HG02884 (cell line): ENCODE measurements around the gene LASP1.

Experiments
- ATAC-seq: cut with Tn5 transposase; IDR thresholded peaks from one replicate; pipeline ENCODE4 v1.9.1; 2021; ENCODE audit warnings: mild to moderate bottlenecking, moderate library complexity; ENCODE audit not compliant: unreplicated experiment

LASP1 gene

GRCh38 chr17:38885728-38886642 lies 16.1 kb downstream of the LASP1 start:
- ATAC-seq = no peak

- no peak for ATAC-seq
These were observed 16.8 kb downstream of the LASP1 start for GRCh38 chr17:38886643-38887010.

DNA sequence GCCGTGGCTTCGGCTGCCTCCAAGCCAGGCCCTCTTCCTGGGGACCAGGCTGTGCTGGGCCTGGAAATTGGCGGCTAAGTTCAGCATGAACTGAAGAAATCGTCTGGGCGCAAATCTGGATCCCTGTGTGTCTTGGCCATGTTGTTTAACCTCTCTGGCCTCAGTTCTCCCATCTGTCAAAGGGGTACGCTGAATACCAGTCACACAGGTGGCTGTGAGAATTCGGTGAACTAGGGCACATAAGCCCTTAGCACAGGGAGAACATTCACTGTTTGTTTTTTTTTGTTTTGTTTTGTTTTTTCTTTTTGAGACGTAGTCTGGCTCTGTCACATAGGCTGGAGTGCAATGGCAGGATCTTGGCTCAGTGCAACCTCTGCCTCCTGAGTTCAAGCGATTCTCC lies 19.0 kb downstream of the LASP1 start:
- no peak for ATAC-seq

DNA sequence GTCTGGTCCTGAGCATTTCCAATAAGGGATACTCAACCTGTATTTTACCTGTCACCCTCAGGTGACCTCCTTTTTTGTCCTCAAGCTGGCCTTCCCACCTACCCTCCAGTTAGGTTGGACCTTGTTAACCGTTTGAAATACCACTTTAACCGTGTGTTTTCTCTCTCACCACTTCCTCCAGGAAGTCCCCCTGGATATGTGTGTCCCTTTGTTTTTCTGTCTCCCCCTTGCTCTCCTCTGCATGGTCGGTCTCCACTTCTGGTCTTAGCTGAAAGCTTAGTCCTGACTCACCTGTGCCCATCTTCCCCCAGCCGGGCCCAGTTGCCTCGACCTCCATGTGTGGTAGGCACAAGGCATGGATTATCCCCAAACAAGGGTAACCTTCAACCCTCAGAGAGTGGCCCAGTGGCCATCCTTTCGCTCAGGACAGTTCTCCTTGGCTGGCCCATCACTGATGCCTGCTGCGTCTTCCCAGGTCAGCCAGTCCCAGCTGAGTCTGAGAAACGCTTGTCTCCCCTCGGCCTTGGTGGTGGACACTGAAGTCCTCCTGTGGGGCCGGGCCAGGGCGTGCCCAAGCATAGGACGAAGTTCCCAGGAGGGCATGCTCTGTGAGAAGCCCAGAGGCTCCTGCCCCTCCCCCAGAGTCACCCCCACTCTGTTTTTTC lies 20.0 kb downstream of the LASP1 start:
- ATAC-seq = no peak

DNA sequence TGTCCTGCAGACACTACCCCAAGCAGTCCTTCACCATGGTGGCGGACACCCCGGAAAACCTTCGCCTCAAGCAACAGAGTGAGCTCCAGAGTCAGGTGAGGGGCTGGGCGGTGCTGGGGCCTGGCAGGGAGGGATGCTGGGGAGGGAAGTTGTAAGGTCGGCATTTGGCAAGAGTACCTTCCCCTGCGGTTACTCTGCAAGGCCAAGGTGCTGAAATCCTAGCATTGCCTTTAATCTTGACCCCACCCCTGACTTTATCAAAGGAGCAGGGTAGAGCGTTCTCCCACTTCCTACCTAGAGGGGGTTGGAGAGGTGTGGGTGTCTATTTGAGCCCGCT lies 20.5 kb downstream of the LASP1 start:
- ATAC-seq = no peak

GRCh38 chr17:38891441-38891840 lies 21.6 kb downstream of the LASP1 start:
- no peak for ATAC-seq

- ATAC-seq = no peak
These were observed 22.2 kb downstream of the LASP1 start for GRCh38 chr17:38892083-38892482.

DNA sequence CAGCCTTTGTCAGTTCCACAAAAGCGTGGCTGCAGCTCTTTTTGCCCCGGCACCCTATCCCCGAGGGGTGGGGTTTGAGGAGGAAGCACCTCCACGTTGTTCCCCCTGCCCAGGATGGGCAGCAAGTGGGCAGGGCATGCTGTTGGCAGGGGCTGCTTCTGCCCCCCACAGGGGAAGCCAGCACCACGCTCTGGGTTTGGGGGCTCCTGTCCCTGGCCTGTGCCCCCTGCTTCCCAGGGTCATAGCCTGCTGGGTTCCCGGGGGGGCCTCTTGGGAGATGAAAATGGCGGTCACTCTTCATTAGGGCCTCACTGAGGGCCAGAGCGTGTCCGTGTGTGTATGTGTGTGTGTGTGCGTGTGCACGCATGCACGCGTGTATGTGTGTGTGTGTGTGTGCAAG lies 22.8 kb downstream of the LASP1 start:
- no peak for ATAC-seq

DNA sequence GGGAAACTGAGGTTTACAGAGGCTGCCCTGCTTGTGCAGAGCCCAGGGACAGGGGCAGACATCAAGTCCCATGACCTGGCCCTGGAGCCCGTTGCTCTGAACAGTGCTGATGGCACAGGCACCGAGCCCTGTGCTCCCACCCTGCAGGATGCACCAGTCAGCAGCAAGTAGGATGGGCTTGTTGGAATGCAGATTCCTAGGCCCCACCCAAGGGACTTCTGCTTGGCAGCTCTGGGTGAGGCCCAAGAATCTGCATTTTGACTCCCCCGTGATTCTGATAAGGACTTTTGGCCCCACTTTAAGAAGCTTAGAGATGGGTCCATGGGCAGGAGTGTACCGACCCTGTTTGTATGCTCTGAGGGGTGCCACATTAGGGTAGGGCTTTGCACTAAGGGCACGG lies 23.3 kb downstream of the LASP1 start:
- no peak for ATAC-seq

DNA sequence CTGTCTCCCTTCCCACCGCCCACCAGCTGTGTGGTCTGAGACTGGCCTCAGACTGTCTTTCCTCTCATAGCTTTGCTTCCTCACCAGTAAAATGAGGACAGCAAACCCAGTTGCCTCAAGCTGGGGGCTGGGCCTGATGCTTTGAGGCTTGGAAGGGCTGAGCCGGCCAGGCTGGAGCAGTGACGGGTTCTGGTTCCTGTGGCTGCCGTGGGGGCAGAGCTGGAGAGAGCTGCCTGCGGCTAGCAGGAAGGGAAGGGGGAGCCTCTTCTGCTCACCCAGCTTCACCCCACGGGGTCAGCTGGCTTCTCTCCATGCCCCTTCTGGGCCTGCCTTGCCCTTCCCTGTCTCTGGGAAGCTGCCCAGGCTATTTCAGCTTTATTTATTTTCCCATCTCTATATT lies 23.7 kb downstream of the LASP1 start:
- no peak for ATAC-seq

DNA sequence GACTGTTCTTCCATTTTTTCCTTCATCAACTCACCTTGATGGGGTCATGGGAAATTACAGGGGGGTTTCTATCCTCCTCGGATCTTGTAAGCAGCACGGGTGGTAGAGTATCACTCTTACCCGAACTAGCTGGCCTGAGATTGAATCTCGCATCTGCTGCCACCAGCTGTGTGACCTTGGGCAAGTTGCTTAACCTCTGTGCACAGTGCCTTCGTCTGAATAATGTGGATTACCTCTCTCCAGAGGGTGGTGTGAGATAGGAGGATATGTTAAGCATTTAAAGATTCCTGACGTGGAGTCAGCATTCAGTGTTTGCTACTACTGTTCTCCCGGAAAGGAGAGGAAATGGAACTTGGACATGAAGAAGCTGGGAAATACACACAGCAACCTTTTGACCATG lies 24.4 kb downstream of the LASP1 start:
- ATAC-seq = no peak

GRCh38 chr17:38896346-38896954 lies 26.6 kb downstream of the LASP1 start:
- no peak for ATAC-seq

GRCh38 chr17:38897176-38897575 lies 27.3 kb downstream of the LASP1 start:
- ATAC-seq = no peak

DNA sequence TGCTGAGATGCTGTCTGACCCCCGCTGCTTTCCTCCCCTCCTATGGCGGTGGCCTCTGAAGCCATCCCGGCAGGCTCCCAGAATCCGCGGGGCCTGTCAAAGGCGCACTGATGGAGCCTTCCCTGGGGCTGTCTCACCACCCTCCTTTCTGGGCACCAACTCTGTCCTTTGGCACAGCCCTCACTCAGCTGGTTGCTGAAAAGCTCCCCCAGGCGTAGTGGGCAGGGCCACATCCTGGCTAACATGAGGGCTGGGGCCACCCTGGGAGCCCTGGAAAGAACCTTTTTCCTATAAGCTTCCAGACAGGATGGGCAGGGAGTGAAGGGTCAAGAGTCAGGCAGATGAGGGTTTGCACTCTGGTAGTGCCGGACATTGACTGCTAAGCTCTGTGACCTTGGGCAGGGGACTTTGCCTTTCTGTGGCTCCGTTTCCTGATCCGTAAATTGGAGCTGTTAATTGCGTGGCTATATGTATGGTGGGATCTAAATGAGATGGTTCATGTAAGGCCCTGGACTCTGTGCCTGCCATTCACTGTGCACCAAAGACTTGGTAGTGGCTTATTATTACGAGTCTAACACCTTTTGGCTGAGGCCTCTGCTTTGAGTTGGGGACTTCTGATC lies 27.9 kb downstream of the LASP1 start:
- ATAC-seq = no peak

GRCh38 chr17:38898291-38898679 lies 28.4 kb downstream of the LASP1 start:
- ATAC-seq = no peak

DNA sequence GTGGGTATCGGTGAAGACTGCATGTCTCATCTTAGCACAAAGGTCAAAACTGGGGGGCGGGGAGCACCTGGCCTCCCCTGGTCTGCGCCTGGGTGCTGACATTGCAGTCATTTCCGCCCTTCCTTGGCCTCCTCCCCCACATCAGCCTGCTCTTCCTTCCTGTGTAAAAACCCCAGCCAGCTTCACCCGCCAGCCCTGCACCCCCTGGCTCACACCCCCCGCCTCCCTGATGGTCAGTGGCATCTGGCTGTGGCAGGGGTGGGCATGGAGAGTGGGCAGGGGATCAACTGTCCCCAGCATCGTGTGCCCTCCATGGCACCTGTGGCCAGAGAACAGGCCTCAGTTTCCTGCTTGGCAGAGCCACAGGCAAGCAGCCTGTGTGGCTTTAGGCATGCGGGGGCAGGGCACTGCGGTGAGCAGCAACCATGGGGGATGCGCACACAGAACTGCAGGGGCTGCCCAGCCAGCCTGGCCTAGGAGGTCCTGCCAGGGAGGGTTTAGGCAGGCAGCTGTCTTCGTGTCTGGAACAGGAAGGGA lies 29.0 kb downstream of the LASP1 start:
- peak; percentile 69 for ATAC-seq

DNA sequence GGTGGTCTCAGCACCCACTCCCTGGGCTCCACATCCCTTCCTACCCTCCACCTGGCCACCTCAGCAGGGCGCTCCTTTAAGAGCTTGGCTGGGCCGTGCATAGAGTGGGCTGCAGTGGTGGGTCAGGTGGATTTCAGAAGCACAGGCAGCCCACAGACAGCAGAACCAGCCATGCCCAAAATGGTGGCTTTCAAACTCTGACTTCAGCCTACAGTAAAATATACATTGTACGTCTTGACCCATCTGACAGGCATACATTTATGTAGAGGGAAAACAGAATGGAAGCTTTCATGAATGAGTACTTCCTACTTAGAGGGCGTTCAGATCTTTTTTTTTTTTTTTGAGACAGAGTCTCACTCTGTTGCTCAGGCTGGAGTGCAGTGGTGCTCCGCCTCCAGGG lies 29.6 kb downstream of the LASP1 start:
- ATAC-seq = no peak

GRCh38 chr17:38900978-38901656 lies 31.3 kb downstream of the LASP1 start:
- no peak for ATAC-seq

GRCh38 chr17:38903404-38903803 lies 33.5 kb downstream of the LASP1 start:
- no peak for ATAC-seq

GRCh38 chr17:38904892-38905291 lies 35.0 kb downstream of the LASP1 start:
- ATAC-seq = no peak

DNA sequence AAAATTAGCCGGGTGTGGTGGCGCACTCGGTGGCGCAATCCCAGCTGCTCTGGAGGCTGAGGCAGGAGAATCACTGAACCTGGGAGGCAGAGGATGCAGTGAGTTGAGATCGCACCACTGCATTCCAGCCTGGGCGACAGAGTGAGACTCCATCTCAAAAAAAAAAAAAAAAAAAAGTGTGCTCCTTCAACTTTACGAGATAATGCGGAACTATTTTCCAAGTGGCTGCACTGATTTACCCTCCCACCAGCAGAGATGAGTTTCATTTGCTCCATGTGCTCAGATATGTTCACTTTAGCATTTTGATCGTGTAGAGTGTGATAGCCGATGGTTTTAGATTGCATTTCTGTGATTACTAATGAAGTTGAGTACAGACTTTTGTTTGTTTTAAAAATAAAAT lies 35.5 kb downstream of the LASP1 start:
- ATAC-seq = no peak
